22Rv1 (cell line): ENCODE results near the gene GPLD1.

Source experiments
- H3K27ac ChIP-seq: fragments of 450-650 bp; 2 replicates; pipeline ENCODE4 v1.5.1; 2017
- CTCF ChIP-seq: fragments of 450-650 bp; IDR thresholded peaks from 2 replicates; pipeline ENCODE4 v1.5.1; 2017; ENCODE audit warnings: mild to moderate bottlenecking
- ZFX ChIP-seq: fragments of 450-650 bp; IDR thresholded peaks from 2 replicates; pipeline ENCODE4 v1.6.1; 2017; ENCODE audit warnings: antibody characterized with exemption, borderline replicate concordance

The GPLD1 gene

GRCh38 chr6:24412294-24412693, 77.1 kb downstream of the GPLD1 start:
- TF ChIP-seq CTCF (no peak), ZFX (no peak)
- no peak overlapping the region for H3K27ac ChIP-seq

- TF ChIP-seq ZFX = no peak
- TF ChIP-seq CTCF = no peak
- H3K27ac ChIP-seq = no peak overlapping the region
Observed at GRCh38 chr6:24410622-24411021, 78.8 kb downstream of the GPLD1 start.

- H3K27ac ChIP-seq = no peak overlapping the region
- TF ChIP-seq CTCF (no peak), ZFX (no peak)
Observed at GRCh38 chr6:24408719-24409410, 80.5 kb downstream of the GPLD1 start.

GRCh38 chr6:24405262-24405661, 84.1 kb downstream of the GPLD1 start:
- TF ChIP-seq CTCF = no peak
- TF ChIP-seq ZFX = no peak
- H3K27ac ChIP-seq = no peak overlapping the region

GRCh38 chr6:24403501-24403824, 85.9 kb downstream of the GPLD1 start:
- peak overlapping the region; percentile 68 for H3K27ac ChIP-seq
- no peak for TF ChIP-seq ZFX
- no peak for TF ChIP-seq CTCF

GRCh38 chr6:24402697-24403500, 86.5 kb downstream of the GPLD1 start, which contains the start of gene MRS2:
TSS of gene MRS2 (plus strand) at chr6:24402936. CDS start at chr6:24403047, 111 bp downstream.
- H3K27ac ChIP-seq = peak within 1 kb of the TSS; percentile 68

More at GRCh38 chr6:24402697-24403500, 86.5 kb downstream of the GPLD1 start, which contains the start of gene MRS2:
- no peak for TF ChIP-seq CTCF
